Hepatocyte (in vitro differentiated cells): Measurements from ENCODE around the gene TMEM63A.

Experiments used
- EZH2 ChIP-seq: fragments of 200-600 bp; sonication (generic); IDR thresholded peaks from 2 replicates; pipeline ENCODE4 v1.6.1; 2016; ENCODE audit warnings: antibody characterized with exemption, mild to moderate bottlenecking, borderline replicate concordance
- EZH2phosphoT487 ChIP-seq: fragments of 200-600 bp; sonication (generic); IDR thresholded peaks from one replicate; pipeline ENCODE4 v1.6.1; 2018; ENCODE audit warnings: antibody characterized with exemption, mild to moderate bottlenecking, low read depth, moderate library complexity; ENCODE audit not compliant: unreplicated experiment, severe bottlenecking
- TF ChIP-seq, protein P1 (sequence below): fragments of 200-600 bp; sonication (generic); IDR thresholded peaks from 2 replicates; pipeline ENCODE4 v1.5.1; 2016; ENCODE audit warnings: antibody characterized with exemption, mild to moderate bottlenecking; ENCODE audit not compliant: poor library complexity

DNA sequence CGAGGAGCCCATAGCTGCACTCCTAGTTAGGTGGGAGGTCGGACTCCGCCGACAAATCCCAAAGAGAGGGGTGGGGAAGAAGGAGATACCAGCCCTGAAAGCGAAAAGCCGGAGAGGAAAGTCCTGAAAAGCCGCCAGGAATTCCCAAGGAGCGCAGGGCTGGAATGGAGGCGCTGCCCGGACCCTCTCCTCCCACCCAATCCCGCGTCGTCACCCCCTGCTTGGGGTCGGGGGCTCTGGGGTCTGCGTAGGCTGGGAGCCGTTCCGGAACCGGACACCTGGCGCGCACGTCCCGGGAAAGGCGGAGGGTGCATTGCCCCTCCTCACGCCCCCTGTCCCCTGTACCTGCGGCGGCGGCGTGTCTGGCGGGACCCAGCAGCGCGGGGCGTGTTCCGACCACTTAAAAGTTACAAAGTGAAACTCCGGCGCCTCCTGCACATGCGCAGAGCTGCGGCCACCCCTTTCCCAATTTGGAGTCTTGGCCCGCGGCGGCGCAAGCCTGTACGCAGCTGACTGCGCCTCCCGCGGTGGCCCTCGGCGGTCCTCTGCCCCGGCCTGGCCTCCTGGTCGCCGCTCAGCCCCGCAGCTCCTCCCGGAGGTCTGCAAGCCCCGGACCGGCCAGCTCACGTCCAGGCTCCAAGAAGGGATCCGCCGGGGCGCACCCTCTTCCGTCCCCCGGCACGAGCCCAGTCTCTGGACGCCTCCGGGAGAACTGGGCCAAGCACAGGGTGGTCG, at the start of gene TMEM63A:
- TF ChIP-seq, protein P1, sequence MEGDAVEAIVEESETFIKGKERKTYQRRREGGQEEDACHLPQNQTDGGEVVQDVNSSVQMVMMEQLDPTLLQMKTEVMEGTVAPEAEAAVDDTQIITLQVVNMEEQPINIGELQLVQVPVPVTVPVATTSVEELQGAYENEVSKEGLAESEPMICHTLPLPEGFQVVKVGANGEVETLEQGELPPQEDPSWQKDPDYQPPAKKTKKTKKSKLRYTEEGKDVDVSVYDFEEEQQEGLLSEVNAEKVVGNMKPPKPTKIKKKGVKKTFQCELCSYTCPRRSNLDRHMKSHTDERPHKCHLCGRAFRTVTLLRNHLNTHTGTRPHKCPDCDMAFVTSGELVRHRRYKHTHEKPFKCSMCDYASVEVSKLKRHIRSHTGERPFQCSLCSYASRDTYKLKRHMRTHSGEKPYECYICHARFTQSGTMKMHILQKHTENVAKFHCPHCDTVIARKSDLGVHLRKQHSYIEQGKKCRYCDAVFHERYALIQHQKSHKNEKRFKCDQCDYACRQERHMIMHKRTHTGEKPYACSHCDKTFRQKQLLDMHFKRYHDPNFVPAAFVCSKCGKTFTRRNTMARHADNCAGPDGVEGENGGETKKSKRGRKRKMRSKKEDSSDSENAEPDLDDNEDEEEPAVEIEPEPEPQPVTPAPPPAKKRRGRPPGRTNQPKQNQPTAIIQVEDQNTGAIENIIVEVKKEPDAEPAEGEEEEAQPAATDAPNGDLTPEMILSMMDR: peak; percentile 33
- no peak for TF ChIP-seq EZH2
- no peak for TF ChIP-seq EZH2phosphoT487
